Measurements from ENCODE around the gene TYW1. TPM values are rescaled to one million over a fixed set of nuclear protein-coding genes. Genes with fewer than 3 reads are reported as not detected.
"Not testable (repeated sequence)": the region's sequence is repeated elsewhere in the genome, so short reads cannot be mapped to it uniquely, and the experiment has no call there.

The TYW1 gene
- total and polyA plus RNA-seq, 5 experiments from 2014 or later: 21.4 to 27.5 (median 24.7) TPM

- H3K4me1 Mint-ChIP-seq: peaks cover 3 to 13% (median 11%) of the 10 kb centered on the region in 4 donors
- peaks cover 0 to 12% (median 0%) of the 10 kb centered on the region in 9 donors for H3K9me3 Mint-ChIP-seq
- H3K27me3 Mint-ChIP-seq, DNase-seq, H3K4me3 Mint-ChIP-seq, ATAC-seq, POLR2A ChIA-PET, H3K27ac Mint-ChIP-seq: not testable (repeated sequence)
- peaks cover 4 to 55% (median 35%) of the 10 kb centered on the region in 3 donors for H3K36me3 Mint-ChIP-seq
Measured at GRCh38 chr7:67154374-67154773, 157.7 kb downstream of the TYW1 start.

GRCh38 chr7:67156064-67156463 is 159.4 kb downstream of the TYW1 start:
- Mint-ChIP-seq H3K27ac (peak overlapping the region in 3 of 10 donors; percentile 24 to 76 (median 33)), H3K4me1 (peaks cover 5 to 13% (median 8%) of the 10 kb centered on the region in 4 donors), H3K9me3 (peaks cover 0 to 12% (median 0%) of the 10 kb centered on the region in 9 donors), H3K36me3 (peaks cover 4 to 52% (median 35%) of the 10 kb centered on the region in 3 donors)
- H3K27me3 Mint-ChIP-seq, H3K4me3 Mint-ChIP-seq, POLR2A ChIA-PET, DNase-seq, ATAC-seq: not testable (repeated sequence)

- H3K9me3 Mint-ChIP-seq, H3K27me3 Mint-ChIP-seq, H3K36me3 Mint-ChIP-seq, POLR2A ChIA-PET: not testable (repeated sequence)
- DNase-seq: peak in 8 of 10 donors; percentile 2 to 71 (median 46)
- Mint-ChIP-seq H3K27ac (peak overlapping the region; percentile 10 to 91 (median 81)), H3K4me1 (peaks cover 12 to 29% (median 17%) of the 10 kb centered on the region in 4 donors), H3K4me3 (peak overlapping the region in 9 of 10 donors; percentile 61 to 82 (median 66))
- ATAC-seq: peak; percentile 97
Measured at GRCh38 chr7:67163285-67163684, 166.7 kb downstream of the TYW1 start.

- H3K27me3 Mint-ChIP-seq, POLR2A ChIA-PET, ATAC-seq, DNase-seq, H3K36me3 Mint-ChIP-seq, H3K4me1 Mint-ChIP-seq, H3K9me3 Mint-ChIP-seq: not testable (repeated sequence)
- Mint-ChIP-seq H3K27ac (peak overlapping the region in 6 of 10 donors; percentile 1 to 76 (median 63)), H3K4me3 (peak overlapping the region in 1 of 10 donors; percentile 2)
Measured at GRCh38 chr7:67171151-67171550, 174.5 kb downstream of the TYW1 start.

GRCh38 chr7:67176730-67177129 is 180.1 kb downstream of the TYW1 start:
- H3K4me3 Mint-ChIP-seq, H3K27ac Mint-ChIP-seq, DNase-seq, H3K36me3 Mint-ChIP-seq, H3K4me1 Mint-ChIP-seq, H3K9me3 Mint-ChIP-seq, H3K27me3 Mint-ChIP-seq: not testable (repeated sequence)
- POLR2A ChIA-PET: interaction anchor here (0.6 kb wide), 2 partner anchors 10 to 126 kb away, joined by 3 to 6 read pairs; no protein-coding TSS in a partner anchor
- peak in 1 of 2 donors; percentile 45 for ATAC-seq

GRCh38 chr7:67178915-67179688 is 182.5 kb downstream of the TYW1 start:
- H3K27me3 Mint-ChIP-seq, H3K9me3 Mint-ChIP-seq, H3K4me3 Mint-ChIP-seq, ATAC-seq, DNase-seq, H3K4me1 Mint-ChIP-seq, POLR2A ChIA-PET: not testable (repeated sequence)
- Mint-ChIP-seq H3K27ac (peak overlapping the region in 1 of 10 donors; percentile 49), H3K36me3 (peaks cover 0 to 11% (median 0%) of the 10 kb centered on the region in 3 donors)

- H3K9me3 Mint-ChIP-seq, DNase-seq, ATAC-seq, H3K4me3 Mint-ChIP-seq, POLR2A ChIA-PET, H3K27me3 Mint-ChIP-seq, H3K27ac Mint-ChIP-seq: not testable (repeated sequence)
- Mint-ChIP-seq H3K4me1 (peaks cover 9 to 20% (median 11%) of the 10 kb centered on the region in 4 donors), H3K36me3 (peaks cover 0 to 14% (median 0%) of the 10 kb centered on the region in 3 donors)
Measured at GRCh38 chr7:67182956-67183750, 186.5 kb downstream of the TYW1 start.

GRCh38 chr7:67184912-67185659 is 188.5 kb downstream of the TYW1 start:
- H3K4me3 Mint-ChIP-seq, DNase-seq, H3K27me3 Mint-ChIP-seq, POLR2A ChIA-PET, ATAC-seq, H3K9me3 Mint-ChIP-seq: not testable (repeated sequence)
- peaks cover 12 to 28% (median 17%) of the 10 kb centered on the region in 4 donors for H3K4me1 Mint-ChIP-seq
- H3K36me3 Mint-ChIP-seq: peaks cover 0 to 14% (median 0%) of the 10 kb centered on the region in 3 donors
- peak overlapping the region in 7 of 10 donors; percentile 47 to 85 (median 67) for H3K27ac Mint-ChIP-seq

- DNase-seq, ATAC-seq, H3K4me3 Mint-ChIP-seq, H3K27me3 Mint-ChIP-seq, H3K9me3 Mint-ChIP-seq: not testable (repeated sequence)
- peak overlapping the region in 6 of 10 donors; percentile 43 to 85 (median 62) for H3K27ac Mint-ChIP-seq
- H3K36me3 Mint-ChIP-seq: peaks cover 0 to 19% (median 0%) of the 10 kb centered on the region in 3 donors
- POLR2A ChIA-PET: interaction anchor here (0.6 kb wide), 1 partner anchor 32 kb away, joined by 6 read pairs; no protein-coding TSS in a partner anchor
- peaks cover 17 to 34% (median 23%) of the 10 kb centered on the region in 4 donors for H3K4me1 Mint-ChIP-seq
Measured at GRCh38 chr7:67185660-67186129, 189.1 kb downstream of the TYW1 start.

- ATAC-seq, POLR2A ChIA-PET, DNase-seq, H3K27me3 Mint-ChIP-seq, H3K4me3 Mint-ChIP-seq, H3K9me3 Mint-ChIP-seq: not testable (repeated sequence)
- Mint-ChIP-seq H3K4me1 (peaks cover 24 to 41% (median 33%) of the 10 kb centered on the region in 4 donors), H3K27ac (peak overlapping the region in 4 of 10 donors; percentile 11 to 85 (median 66)), H3K36me3 (peaks cover 2 to 22% (median 5%) of the 10 kb centered on the region in 3 donors)
Measured at GRCh38 chr7:67189160-67189559, 192.5 kb downstream of the TYW1 start.

GRCh38 chr7:67189801-67190465 is 193.3 kb downstream of the TYW1 start:
- Mint-ChIP-seq H3K27ac (peak overlapping the region in 1 of 10 donors; percentile 52), H3K4me1 (peaks cover 21 to 35% (median 30%) of the 10 kb centered on the region in 4 donors), H3K36me3 (peaks cover 2 to 23% (median 5%) of the 10 kb centered on the region in 3 donors)
- H3K4me3 Mint-ChIP-seq, DNase-seq, ATAC-seq, H3K27me3 Mint-ChIP-seq, POLR2A ChIA-PET, H3K9me3 Mint-ChIP-seq: not testable (repeated sequence)

Data from naive thymus-derived CD8-positive, alpha-beta T cell (primary cell).